Activated CD4-positive, alpha-beta T cell treated with anti-CD3 and anti-CD28 coated beads, Interleukin-2, amount 10 ng/mL, durations not matched to agents 7 days and 5 days (primary cell): ENCODE measurements around the gene C3orf20. TPM values are rescaled to one million over a fixed set of nuclear protein-coding genes. Genes with fewer than 3 reads are reported as not detected.

Source experiments
- CTCF ChIA-PET: fragments of 350-600 bp; sonication (Branson Sonifier 250); formaldehyde crosslinking; loops from one replicate; lab custom pipeline; 2021; ENCODE audit warnings: antibody characterized with exemption; lab: Charles Lee
- POLR2A ChIA-PET: fragments of 350-600 bp; sonication (Branson Sonifier 250); formaldehyde crosslinking; loops from one replicate; lab custom pipeline; 2021; ENCODE audit warnings: antibody characterized with exemption; lab: Charles Lee
- DNase-seq: peaks from one replicate; pipeline ENCODE4 v3.0.0-alpha.2; 2020
- H3K27ac Mint-ChIP-seq: one replicate; pipeline ENCODE4 v1.8.0; 2021; ENCODE audit warnings: mild to moderate bottlenecking, moderate library complexity, mixed read lengths
- H3K27me3 Mint-ChIP-seq: one replicate; pipeline ENCODE4 v1.8.0; 2021; ENCODE audit warnings: mixed read lengths
- H3K36me3 Mint-ChIP-seq: one replicate; pipeline ENCODE4 v1.8.0; 2021; ENCODE audit warnings: low read depth, mixed read lengths
- H3K4me1 Mint-ChIP-seq: one replicate; pipeline ENCODE4 v1.8.0; 2021; ENCODE audit warnings: mixed read lengths
- H3K4me3 Mint-ChIP-seq: one replicate; pipeline ENCODE4 v1.8.0; 2021; ENCODE audit warnings: mild to moderate bottlenecking, moderate library complexity, mixed read lengths
- H3K9me3 Mint-ChIP-seq: one replicate; pipeline ENCODE4 v1.8.0; 2021; ENCODE audit warnings: mixed read lengths
- total RNA-seq, 2 experiments: library from RNA; stranded (reverse); gene quantifications; one replicate each; pipeline ENCODE4 v1.2.3, GENCODE V29; 2021

Gene C3orf20
- total RNA-seq, 2 experiments from 2014 or later: 0.10 TPM; not detected in 1

DNA sequence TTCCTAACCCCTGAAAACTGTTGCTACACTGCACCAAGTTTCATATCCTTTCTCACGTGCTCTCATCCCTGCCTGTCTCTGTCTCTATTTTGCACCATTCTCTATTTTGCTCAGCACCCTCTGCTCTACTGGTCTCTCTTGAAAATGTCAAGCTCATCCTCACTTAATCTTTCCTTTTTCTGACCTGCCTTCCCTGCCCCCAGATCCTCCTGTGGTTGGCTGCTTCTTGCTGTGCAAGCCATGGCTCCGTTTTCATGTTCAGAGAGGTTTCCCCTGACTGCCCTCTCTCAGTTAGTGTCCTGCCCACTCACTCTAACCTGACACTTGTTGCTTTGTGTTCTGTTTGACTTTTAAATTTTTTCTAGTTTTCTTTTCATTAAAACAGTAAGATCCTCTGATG, 17.4 kb upstream of the C3orf20 start:
- H3K4me3 Mint-ChIP-seq: no peak overlapping the region
- no peaks in the 10 kb centered on the region for H3K9me3 Mint-ChIP-seq
- no peak for DNase-seq
- H3K36me3 Mint-ChIP-seq: peaks cover 58% of the 10 kb centered on the region
- H3K27me3 Mint-ChIP-seq: no peaks in the 10 kb centered on the region
- no peak overlapping the region for H3K27ac Mint-ChIP-seq
- POLR2A ChIA-PET: no interaction called here
- CTCF ChIA-PET: no interaction called here
- H3K4me1 Mint-ChIP-seq: peaks cover 28% of the 10 kb centered on the region

DNA sequence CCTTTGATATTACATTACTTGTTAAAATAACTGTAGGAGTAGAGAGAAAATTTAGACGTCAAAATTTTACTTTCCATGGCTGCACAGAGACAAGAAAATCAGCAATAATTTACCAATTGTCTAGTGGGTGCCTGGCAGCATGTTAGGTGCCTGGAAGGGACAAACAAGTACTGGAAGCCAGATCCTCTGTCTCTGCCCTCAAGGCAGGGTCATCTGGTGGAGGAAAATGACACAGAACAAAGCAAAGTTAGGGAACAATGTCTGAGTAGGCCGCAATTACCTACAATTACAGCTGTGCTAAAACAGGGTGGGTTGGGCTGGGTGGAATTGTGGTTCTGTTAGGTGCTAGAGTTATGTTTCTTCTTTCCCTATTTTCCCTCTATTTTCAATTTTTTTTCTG, 16.0 kb upstream of the C3orf20 start:
- CTCF ChIA-PET: no interaction called here

DNA sequence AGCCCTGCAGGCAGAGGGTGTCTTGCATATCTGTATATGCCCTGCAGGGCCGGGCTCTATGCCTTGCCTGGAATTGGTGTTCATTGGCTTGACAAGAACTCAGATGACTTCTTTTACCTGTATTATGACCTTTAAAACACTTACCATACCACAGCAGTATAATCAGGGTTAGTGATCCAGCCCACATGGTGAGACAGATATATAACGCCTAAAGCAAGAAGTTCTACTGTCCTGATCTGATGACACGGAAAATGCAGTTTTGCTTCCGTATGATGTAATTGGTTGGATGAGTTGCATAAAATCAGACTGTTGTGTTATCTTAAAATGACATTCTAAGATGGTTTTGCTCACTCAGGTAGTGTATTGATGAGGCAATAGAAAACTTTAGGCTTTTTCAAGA, 14.0 kb upstream of the C3orf20 start:
- no peak for DNase-seq
- no peak overlapping the region for H3K27ac Mint-ChIP-seq
- CTCF ChIA-PET: interaction anchor here (0.5 to 1.1 kb wide), 2 partner anchors 33 to 234 kb away, joined by 3 read pairs; no protein-coding TSS in a partner anchor
- no peaks in the 10 kb centered on the region for H3K9me3 Mint-ChIP-seq
- H3K4me3 Mint-ChIP-seq: no peak overlapping the region
- H3K4me1 Mint-ChIP-seq: peaks cover 6% of the 10 kb centered on the region
- H3K36me3 Mint-ChIP-seq: peaks cover 75% of the 10 kb centered on the region
- H3K27me3 Mint-ChIP-seq: no peaks in the 10 kb centered on the region
- POLR2A ChIA-PET: no interaction called here

More for the DNA sequence above, 16.0 kb upstream of the C3orf20 start:
- no peaks in the 10 kb centered on the region for H3K27me3 Mint-ChIP-seq
- no peak overlapping the region for H3K4me3 Mint-ChIP-seq
- no peak overlapping the region for H3K27ac Mint-ChIP-seq
- DNase-seq: no peak
- peaks cover 16% of the 10 kb centered on the region for H3K4me1 Mint-ChIP-seq
- H3K36me3 Mint-ChIP-seq: peaks cover 68% of the 10 kb centered on the region
- POLR2A ChIA-PET: no interaction called here
- H3K9me3 Mint-ChIP-seq: no peaks in the 10 kb centered on the region

DNA sequence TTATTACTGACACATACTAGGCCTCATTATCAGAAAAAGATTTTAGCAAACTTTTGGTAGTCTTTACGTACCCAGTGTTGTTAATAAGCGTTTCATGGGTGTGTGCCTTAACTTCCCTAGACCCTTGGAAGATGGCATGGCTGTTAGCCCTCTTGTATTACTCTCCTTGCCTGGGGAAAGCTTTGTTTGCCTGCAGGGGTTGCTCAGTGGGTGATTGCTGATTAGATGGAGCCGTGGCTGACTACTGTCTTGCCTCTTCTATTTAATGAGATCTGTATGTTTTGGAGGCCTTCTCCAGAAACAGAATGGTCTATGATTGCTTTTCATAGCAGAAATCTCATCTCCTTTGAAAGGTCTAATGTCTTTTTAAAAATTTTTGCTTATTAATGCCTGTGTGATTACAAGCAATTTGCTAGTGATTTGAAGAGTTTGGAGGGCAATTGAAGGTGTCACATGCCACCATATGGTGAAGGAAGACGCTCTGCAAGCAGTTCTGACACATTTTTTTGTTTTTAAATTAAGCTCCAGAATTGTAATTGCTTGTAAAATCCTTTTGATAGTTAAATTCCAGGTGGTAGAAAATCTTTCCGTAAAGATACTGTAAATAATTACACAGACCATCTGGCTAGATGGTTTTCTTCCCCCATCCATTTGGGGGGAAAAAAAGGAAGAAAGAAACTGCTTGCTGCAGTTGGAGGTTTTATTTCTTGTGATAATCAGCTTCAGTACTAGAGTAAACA, 11.4 kb upstream of the C3orf20 start:
- Mint-ChIP-seq H3K36me3 (peaks cover 68% of the 10 kb centered on the region), H3K4me3 (no peak overlapping the region), H3K9me3 (no peaks in the 10 kb centered on the region), H3K27ac (no peak overlapping the region), H3K4me1 (no peaks in the 10 kb centered on the region), H3K27me3 (no peaks in the 10 kb centered on the region)
- CTCF ChIA-PET: interaction anchor here (1.4 kb wide), 1 partner anchor 12 kb away, joined by 3 read pairs; the partner anchor contains the start of gene CCDC174
- POLR2A ChIA-PET: no interaction called here
- DNase-seq: no peak

DNA sequence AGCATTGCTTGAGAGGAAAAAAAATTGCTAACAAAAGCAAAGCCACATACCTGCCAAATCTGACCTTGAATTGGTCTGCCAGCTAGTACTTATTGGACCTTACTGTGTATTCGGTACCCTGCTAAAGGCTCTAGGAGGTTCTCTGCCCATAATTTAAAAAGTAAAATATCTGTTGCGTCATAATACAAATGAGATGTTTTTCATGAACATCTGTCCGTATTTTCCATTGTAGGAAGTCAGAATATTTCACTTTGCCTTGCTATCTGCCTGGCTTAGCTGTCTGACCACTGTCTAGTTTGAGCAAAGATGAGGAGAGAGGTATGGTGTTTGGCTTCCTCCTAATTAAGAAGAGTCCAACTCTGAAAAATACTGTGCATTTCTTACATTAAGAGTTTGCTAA, 10.8 kb upstream of the C3orf20 start:
- POLR2A ChIA-PET: no interaction called here

DNA sequence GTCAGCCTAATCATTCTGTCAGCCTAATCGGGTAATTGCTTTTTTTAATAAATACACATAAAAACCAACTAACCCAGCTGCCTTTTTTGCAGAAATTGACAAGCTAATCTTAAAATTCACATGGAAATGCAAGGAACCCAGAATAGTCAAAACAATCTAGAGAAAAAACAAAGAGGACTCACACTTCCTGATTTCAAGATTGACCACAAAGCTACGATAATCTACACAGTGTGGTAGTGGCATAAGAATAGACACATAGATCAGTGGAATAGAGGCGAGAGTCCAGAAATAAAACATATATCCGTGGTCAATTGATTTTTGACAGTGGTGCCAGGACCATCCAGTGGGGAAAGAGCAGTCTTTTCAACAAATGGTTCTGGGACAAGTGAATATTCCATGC, 2.4 kb upstream of the C3orf20 start:
- DNase-seq: no peak
- POLR2A ChIA-PET: interaction anchor here (0.6 kb wide), 1 partner anchor 20 kb away, joined by 3 read pairs; no protein-coding TSS in a partner anchor
- Mint-ChIP-seq H3K27ac (no peak overlapping the region), H3K9me3 (no peaks in the 10 kb centered on the region), H3K4me3 (no peak overlapping the region), H3K27me3 (no peaks in the 10 kb centered on the region), H3K36me3 (peaks cover 39% of the 10 kb centered on the region), H3K4me1 (no peaks in the 10 kb centered on the region)
- CTCF ChIA-PET: interaction anchor here (2.4 kb wide), 1 partner anchor 249 kb away, joined by 6 read pairs; no protein-coding TSS in a partner anchor

More for the DNA sequence above, 10.8 kb upstream of the C3orf20 start:
- no peak overlapping the region for H3K4me3 Mint-ChIP-seq
- H3K27me3 Mint-ChIP-seq: no peaks in the 10 kb centered on the region
- no peak for DNase-seq
- no peaks in the 10 kb centered on the region for H3K9me3 Mint-ChIP-seq
- H3K4me1 Mint-ChIP-seq: no peaks in the 10 kb centered on the region
- H3K27ac Mint-ChIP-seq: no peak overlapping the region
- H3K36me3 Mint-ChIP-seq: peaks cover 66% of the 10 kb centered on the region
- CTCF ChIA-PET: no interaction called here

DNA sequence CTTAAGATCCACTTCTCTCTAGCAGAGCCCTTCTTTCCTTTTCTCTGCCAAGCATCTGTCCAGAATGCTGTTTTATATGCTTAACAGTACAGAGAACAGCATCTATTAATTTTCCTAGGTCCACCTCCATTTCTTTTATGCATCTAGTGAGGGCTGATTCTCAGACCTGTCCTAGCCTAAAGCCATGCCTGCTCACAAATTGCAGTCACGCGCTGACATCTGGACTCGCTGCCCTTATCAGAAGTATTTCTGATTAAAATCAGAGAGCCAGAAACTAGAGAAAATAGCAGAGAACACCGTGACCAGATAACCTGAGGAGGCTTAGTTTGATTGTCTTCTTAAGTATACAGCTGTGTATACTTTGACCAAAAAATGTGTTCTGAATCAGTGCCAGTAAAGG, 1.9 kb downstream of the C3orf20 start:
- ChIA-PET POLR2A (no interaction called here), CTCF (no interaction called here)
- Mint-ChIP-seq H3K36me3 (peaks cover 10% of the 10 kb centered on the region), H3K27me3 (no peaks in the 10 kb centered on the region), H3K4me1 (no peaks in the 10 kb centered on the region), H3K27ac (no peak overlapping the region), H3K4me3 (no peak overlapping the region), H3K9me3 (peaks cover 7% of the 10 kb centered on the region)
- no peak for DNase-seq

DNA sequence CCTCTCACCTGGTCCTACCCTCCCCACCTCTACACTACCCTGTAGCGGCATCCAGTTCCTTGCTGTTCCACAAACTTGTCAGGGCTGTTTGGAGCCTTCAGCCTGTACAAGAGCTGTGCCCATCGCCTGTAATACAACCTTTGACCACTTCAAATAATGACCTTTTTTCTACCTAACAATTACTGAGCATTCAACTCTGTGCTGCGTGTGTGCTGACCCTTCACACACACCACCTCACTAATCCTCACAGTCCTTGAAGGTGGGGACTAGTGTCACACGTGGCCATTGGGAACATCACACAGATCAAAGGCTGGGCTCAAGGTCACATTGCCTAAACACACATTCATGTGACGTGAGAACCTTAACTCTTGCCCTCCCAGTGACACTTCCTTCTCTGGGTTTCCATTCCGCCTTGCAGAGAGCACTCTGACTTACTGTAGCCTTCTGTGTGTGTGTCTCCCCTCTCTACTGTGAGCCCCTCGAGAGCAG, 3.1 kb downstream of the C3orf20 start:
- H3K4me1 Mint-ChIP-seq: no peaks in the 10 kb centered on the region
- no peak for DNase-seq
- no peak overlapping the region for H3K27ac Mint-ChIP-seq
- POLR2A ChIA-PET: no interaction called here
- H3K36me3 Mint-ChIP-seq: peaks cover 4% of the 10 kb centered on the region
- H3K9me3 Mint-ChIP-seq: peaks cover 7% of the 10 kb centered on the region
- H3K4me3 Mint-ChIP-seq: no peak overlapping the region
- CTCF ChIA-PET: no interaction called here
- H3K27me3 Mint-ChIP-seq: no peaks in the 10 kb centered on the region

DNA sequence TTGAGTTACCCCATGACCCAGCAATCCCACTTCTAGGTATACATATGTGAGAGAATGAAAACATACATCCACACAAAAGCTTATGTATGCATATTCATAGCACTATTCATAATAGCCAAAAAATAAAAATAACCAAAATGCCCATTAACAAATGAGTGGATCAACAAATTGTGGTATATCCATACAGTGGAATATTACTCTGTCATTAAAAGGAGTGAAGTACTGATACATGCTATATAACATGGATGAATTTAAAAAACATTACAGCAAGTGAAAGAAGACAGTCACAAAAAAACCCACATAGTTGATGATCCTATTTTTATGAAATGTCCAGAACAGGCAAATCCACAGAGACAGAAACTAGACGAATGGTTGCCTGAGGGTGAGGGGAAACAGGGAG, 5.2 kb downstream of the C3orf20 start:
- Mint-ChIP-seq H3K4me3 (no peak overlapping the region), H3K9me3 (peaks cover 7% of the 10 kb centered on the region)
- POLR2A ChIA-PET: no interaction called here

DNA sequence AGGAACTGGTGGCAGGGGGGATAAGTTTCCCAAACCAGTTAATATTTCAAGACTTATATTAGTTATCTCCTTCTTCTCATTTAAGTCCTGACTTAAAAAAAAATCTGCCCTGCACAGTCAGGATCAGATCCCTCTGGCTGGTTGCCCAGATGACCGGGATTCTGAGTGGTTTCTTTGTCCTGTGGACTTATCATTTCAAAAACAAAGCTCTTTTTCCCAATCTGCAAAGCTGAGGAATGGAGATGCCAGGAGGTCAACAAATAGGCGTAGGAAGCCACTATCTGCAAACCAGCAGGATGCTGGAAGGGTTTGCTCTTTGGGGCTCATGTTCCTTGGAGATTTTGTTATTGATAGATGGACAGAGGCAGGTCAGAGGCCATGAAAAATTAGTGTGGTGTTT, 5.8 kb downstream of the C3orf20 start:
- H3K27me3 Mint-ChIP-seq: peaks cover 5% of the 10 kb centered on the region
- H3K4me1 Mint-ChIP-seq: no peaks in the 10 kb centered on the region
- peaks cover 7% of the 10 kb centered on the region for H3K9me3 Mint-ChIP-seq
- no peak for DNase-seq
- H3K4me3 Mint-ChIP-seq: no peak overlapping the region
- ChIA-PET CTCF (no interaction called here), POLR2A (no interaction called here)
- H3K27ac Mint-ChIP-seq: no peak overlapping the region
- H3K36me3 Mint-ChIP-seq: no peaks in the 10 kb centered on the region

More for the DNA sequence above, 5.2 kb downstream of the C3orf20 start:
- no peaks in the 10 kb centered on the region for H3K4me1 Mint-ChIP-seq
- no peak for DNase-seq
- CTCF ChIA-PET: interaction anchor here (0.5 kb wide), 1 partner anchor 1239 kb away, joined by 3 read pairs; no protein-coding TSS in a partner anchor
- no peak overlapping the region for H3K27ac Mint-ChIP-seq
- H3K27me3 Mint-ChIP-seq: no peaks in the 10 kb centered on the region
- no peaks in the 10 kb centered on the region for H3K36me3 Mint-ChIP-seq

DNA sequence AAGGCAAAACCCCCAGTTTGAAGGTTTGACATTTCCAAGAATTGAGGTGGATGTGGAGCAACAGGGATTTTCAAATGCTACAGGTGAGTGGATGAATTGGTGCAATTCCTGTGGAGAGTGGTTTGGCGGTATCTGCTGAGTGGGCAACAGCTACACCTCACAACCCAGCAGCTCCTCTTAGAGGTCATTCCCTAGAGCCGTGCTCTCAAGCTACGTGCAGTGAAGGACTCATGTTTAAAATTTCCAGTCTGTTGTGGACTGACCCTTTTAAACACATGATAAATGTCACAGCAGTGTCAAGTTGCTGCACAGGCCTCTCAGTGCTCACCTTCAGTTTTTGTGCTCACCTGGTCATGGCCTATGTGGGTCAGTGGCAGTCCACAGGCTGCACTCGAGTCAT, 9.5 kb downstream of the C3orf20 start:
- ChIA-PET CTCF (no interaction called here), POLR2A (no interaction called here)
- DNase-seq: no peak
- Mint-ChIP-seq H3K27ac (no peak overlapping the region), H3K4me3 (no peak overlapping the region), H3K36me3 (no peaks in the 10 kb centered on the region), H3K27me3 (peaks cover 18% of the 10 kb centered on the region), H3K9me3 (peaks cover 7% of the 10 kb centered on the region), H3K4me1 (no peaks in the 10 kb centered on the region)

DNA sequence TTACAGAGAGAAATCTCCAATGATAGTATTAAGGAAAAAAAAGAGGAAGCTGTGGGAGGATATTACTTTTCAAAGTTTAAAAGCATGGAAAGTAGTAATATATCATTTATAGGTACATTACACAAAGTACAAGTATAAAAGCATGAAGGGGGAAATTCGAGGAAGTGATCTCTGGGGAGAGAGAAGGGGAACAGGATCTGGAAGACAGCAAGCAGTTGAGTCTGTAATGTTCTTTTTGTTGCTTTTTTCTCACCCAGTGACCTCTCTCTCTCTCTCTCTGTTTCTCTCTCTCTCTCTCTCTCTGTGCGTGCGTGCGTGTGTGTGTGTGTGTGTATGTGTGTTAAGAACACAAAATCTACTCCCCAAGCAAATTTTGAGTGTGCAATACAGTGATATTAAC, 10.2 kb downstream of the C3orf20 start:
- H3K9me3 Mint-ChIP-seq: peaks cover 3% of the 10 kb centered on the region
- CTCF ChIA-PET: no interaction called here
- POLR2A ChIA-PET: no interaction called here
- H3K27ac Mint-ChIP-seq: no peak overlapping the region
- DNase-seq: no peak
- H3K4me1 Mint-ChIP-seq: no peaks in the 10 kb centered on the region
- H3K36me3 Mint-ChIP-seq: no peaks in the 10 kb centered on the region
- H3K4me3 Mint-ChIP-seq: no peak overlapping the region
- H3K27me3 Mint-ChIP-seq: peaks cover 24% of the 10 kb centered on the region

DNA sequence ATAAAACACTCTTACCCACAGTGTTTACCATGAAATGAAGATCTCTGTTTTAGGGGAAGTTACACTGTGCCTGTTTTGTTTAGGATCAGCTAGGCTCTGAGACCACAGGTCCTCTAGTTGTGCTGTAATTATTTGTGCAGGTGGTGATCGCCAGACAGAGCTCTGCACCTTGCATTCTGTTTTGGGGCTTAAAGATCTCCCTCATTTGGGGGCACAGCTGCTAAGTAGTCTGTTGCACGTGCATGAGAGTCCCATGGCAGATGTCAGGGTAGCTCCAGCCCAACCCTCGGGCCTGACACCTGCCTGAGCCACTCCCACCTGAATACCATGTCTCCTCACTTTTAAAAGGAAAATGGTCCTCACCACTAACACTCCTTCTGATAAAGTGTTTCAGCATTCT, 12.4 kb downstream of the C3orf20 start:
- ChIA-PET CTCF (interaction anchor here (0.6 to 1.1 kb wide), 3 partner anchors 19 to 343 kb away, joined by 3 read pairs; no protein-coding TSS in a partner anchor), POLR2A (no interaction called here)
- Mint-ChIP-seq H3K27ac (no peak overlapping the region), H3K4me3 (no peak overlapping the region), H3K36me3 (no peaks in the 10 kb centered on the region), H3K9me3 (no peaks in the 10 kb centered on the region), H3K4me1 (no peaks in the 10 kb centered on the region), H3K27me3 (peaks cover 37% of the 10 kb centered on the region)
- no peak for DNase-seq
